ENCODE results near the gene UNC5C. TPM values are rescaled to one million over a fixed set of nuclear protein-coding genes. Genes with fewer than 3 reads are reported as not detected.

The UNC5C gene
- total and polyA plus RNA-seq, 2 of the 8 experiments (the other 6 are each of a cell fraction or from before 2014, with no cell fraction given) = 0.30 to 1.3 TPM

- no peak overlapping the region for H4K8ac ChIP-seq (ENCODE audit: extremely low read depth, insufficient read depth, low read length)
- no peak overlapping the region for H3K4ac ChIP-seq (replicated peaks; ENCODE audit: insufficient read length, low read depth, low read length)
- H4K91ac ChIP-seq (replicated peaks; ENCODE audit: insufficient read length, low read length) = no peak overlapping the region
- H3K23me2 ChIP-seq (ENCODE audit: low read depth, low read length) = no peaks in the 10 kb centered on the region; the same call in 1 of the 2 replicates
- H3K18ac ChIP-seq (ENCODE audit: extremely low read depth, low read length) = no peak overlapping the region
- no peak overlapping the region for H3K27ac ChIP-seq (ENCODE audit: low read depth, low read length)
- DNase-seq (ENCODE audit: low read depth in 1 of 2, low spot score in 2 of 2) (no peak), FAIRE-seq (no peak)
- H3K36me3 ChIP-seq (ENCODE audit: control insufficient read depth in 2 of 4, insufficient read depth in 4 of 4, low read length in 3 of 4) = no peaks in the 10 kb centered on the region
- ChIA-PET POLR2A (ENCODE audit: partially characterized antibody) (no interaction called here), CTCF (ENCODE audit: partially characterized antibody) (interaction anchor here (1.2 to 1.5 kb wide), 3 partner anchors 18 to 27 kb away, joined by 3 to 6 read pairs (median 6); no protein-coding TSS in a partner anchor)
- H3K4me2 ChIP-seq (ENCODE audit: insufficient read depth in 1 of 2, low read depth in 2 of 2, low read length in 2 of 2) = no peak overlapping the region
- no peak overlapping the region for H3K9ac ChIP-seq (replicated peaks in 1 of 4; ENCODE audit: extremely low read depth in 1 of 4, low read depth in 3 of 4, low read length in 3 of 4)
- no peak overlapping the region for H3K23ac ChIP-seq (ENCODE audit: insufficient read length)
- no peaks in the 10 kb centered on the region; the same call in 1 of the 2 replicates for H3K79me1 ChIP-seq (ENCODE audit: low read depth, low read length)
- H3K4me1 ChIP-seq (replicated peaks in 1 of 4; ENCODE audit: control insufficient read depth in 3 of 4, insufficient read depth in 4 of 4, low read length in 3 of 4) = peaks cover 0 to 2% (median under 1%) of the 10 kb centered on the region in 4 experiments; a peak in 2 of 7 replicates
- H3K56ac ChIP-seq (replicated peaks; ENCODE audit: insufficient read length, low read depth, low read length) = no peak overlapping the region
- H4K20me1 ChIP-seq (replicated peaks in 1 of 2; ENCODE audit: control insufficient read depth in 1 of 2, insufficient read depth in 2 of 2, low read length in 2 of 2) = no peaks in the 10 kb centered on the region
- H2AK5ac ChIP-seq (ENCODE audit: low read depth, low read length) = no peak overlapping the region
- no peak overlapping the region for H2BK5ac ChIP-seq (ENCODE audit: low read depth, low read length)
- H2BK120ac ChIP-seq (replicated peaks; ENCODE audit: low read depth, low read length) = no peak overlapping the region
- H3K4me3 ChIP-seq (ENCODE audit: extremely low read depth in 1 of 4, insufficient read depth in 2 of 4, low read depth in 3 of 4, low read length in 4 of 4) = no peak overlapping the region
- TF ChIP-seq RXRA (IDR thresholded peaks at IDR 0.05; ENCODE audit: insufficient read depth, low read depth, low read length) (no peak), SIRT6 (IDR thresholded peaks at IDR 0.05; ENCODE audit: low read length) (no peak), CHD1 (IDR thresholded peaks at IDR 0.05; ENCODE audit: low read depth, low read length) (no peak), PHF8 (conservative IDR thresholded peaks at IDR 0.05; ENCODE audit: low read depth, low read length) (no peak), FOSL1 (IDR thresholded peaks at IDR 0.05; ENCODE audit: insufficient read depth, low read depth, low read length) (no peak), SP1 (IDR thresholded peaks at IDR 0.05; ENCODE audit: low read depth, low read length) (no peak)
- no peaks in the 10 kb centered on the region for H3K9me3 ChIP-seq (ENCODE audit: insufficient read depth in 2 of 2, low read depth in 1 of 2, low read length in 1 of 2)
- no peak overlapping the region for H2BK20ac ChIP-seq (ENCODE audit: low read length)
- H2BK12ac ChIP-seq (ENCODE audit: low read depth, low read length) = no peak overlapping the region
- no peaks in the 10 kb centered on the region for H3K79me2 ChIP-seq (ENCODE audit: control insufficient read depth in 1 of 2, insufficient read depth in 2 of 2, low read length in 2 of 2)
- H3K27me3 ChIP-seq (replicated peaks in 1 of 4; ENCODE audit: control insufficient read depth in 3 of 4, extremely low read depth in 1 of 4, insufficient read depth in 3 of 4, low read length in 3 of 4) = no peaks in the 10 kb centered on the region
- 88% methylated on average over 8 of the region's 8 CpGs; no CpG with 5 or more reads in 1 of the 2 experiments for WGBS, 2 experiments (ENCODE audit: extremely low coverage in 1 of 2, insufficient coverage in 1 of 2, insufficient read length in 1 of 2, insufficient replicate concordance in 2 of 2, low coverage in 1 of 2, low lambda C conversion rate in 2 of 2, missing lambda C conversion rate in 1 of 2)
- no peak overlapping the region for H2BK15ac ChIP-seq (ENCODE audit: low read length)
- H4K5ac ChIP-seq (ENCODE audit: insufficient read length, low read depth, low read length) = no peak overlapping the region
- no peak overlapping the region for H3K14ac ChIP-seq (ENCODE audit: insufficient read length)
- H2AFZ ChIP-seq (ENCODE audit: low read length) = no peak overlapping the region
Observed at GRCh38 chr4:95186666-95187065, 362.1 kb downstream of the UNC5C start.
